ENCODE results near the gene BICD2.
"Not testable (repeated sequence)": the region's sequence is repeated elsewhere in the genome, so short reads cannot be mapped to it uniquely, and the experiment has no call there.

Gene BICD2

DNA sequence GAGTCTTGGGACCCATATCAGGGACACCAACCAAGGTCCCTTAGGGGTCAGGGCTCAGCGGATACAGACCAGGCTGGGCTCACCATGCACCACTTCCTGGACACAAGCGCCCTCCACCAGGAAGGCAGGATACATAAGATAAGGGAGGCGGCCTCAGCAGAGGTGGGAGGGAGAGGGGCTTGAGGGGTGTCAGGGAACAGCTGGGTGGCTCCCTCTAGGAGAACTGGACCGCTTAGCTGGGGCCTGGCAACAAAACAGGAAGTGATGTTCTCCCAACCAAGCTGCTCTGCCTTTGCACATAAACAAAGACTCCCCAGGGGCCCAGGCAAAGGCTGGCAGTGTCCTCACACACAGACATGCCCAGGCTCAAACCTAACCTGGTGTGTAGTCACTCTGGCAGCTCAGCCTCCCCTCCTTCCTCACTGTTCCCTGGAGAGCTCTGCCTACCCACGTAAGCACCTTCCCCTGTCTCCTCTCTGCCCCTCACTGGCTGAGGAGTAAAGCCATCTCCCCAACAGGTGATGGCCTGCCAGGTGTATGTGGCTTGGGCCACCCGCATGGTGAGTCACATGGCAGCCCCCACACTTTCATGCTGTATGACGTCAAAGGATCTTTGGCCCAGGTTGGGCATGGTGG lies 5.8 kb upstream of the BICD2 start:
- DNase-seq (ENCODE audit: low spot score): no peak

DNA sequence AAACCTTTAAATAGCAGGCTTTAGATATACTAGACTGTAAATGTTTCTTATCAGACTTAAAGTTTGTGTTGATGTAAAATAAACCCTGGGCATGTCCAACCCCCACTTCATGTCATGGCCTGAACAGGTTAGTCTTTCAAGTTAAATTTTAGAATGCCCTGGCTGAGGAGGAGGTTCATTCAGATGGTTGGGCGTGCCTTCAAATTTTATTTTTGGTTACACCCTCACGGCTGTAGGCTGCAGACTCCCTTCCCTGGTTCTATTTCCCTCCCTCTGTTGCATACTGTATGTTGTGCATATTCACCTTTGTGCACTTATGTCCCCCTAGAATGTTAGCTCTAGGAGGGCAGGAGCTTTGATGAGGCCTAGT lies 5.3 kb upstream of the BICD2 start:
- DNase-seq (ENCODE audit: low spot score): no peak

DNA sequence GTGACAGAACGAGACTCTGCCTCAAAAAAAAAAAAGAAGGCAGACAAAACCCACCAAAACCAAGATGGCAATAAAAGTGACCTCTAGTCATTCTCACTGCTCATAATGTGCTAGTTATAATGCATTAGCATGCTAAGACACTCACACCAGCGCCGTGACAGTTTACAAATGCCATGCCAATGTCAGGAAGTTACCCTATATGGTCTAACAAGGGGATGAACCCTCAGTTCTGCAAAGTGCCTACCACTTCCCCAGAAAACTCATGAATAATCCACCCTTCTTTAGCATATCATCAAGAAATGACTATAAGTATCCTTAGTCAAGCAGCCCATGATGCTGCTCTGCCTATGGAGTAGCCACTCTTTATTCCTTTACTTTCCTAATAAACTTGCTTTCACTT lies 4.7 kb upstream of the BICD2 start:
- DNase-seq (ENCODE audit: low spot score): no peak

DNA sequence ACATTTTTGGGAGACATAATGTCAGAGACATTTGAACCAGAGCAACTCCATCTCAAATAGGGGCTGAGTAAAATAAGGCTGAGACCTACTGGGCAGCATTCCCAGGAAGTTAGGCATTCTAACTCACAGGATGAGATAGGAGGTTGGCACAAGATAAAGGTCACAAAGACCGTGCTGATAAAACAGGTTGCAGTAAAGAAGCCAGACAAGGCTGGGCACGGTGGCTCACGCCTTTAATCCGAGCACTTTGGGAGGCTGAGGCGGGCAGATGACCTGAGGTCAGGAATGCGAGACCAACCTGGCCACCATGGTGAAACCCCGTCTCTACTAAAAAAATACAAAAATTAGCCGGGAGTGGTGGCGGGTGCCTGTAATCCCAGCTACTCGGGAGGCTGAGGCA lies 4.2 kb upstream of the BICD2 start:
- not testable (repeated sequence) for DNase-seq (ENCODE audit: low spot score)

DNA sequence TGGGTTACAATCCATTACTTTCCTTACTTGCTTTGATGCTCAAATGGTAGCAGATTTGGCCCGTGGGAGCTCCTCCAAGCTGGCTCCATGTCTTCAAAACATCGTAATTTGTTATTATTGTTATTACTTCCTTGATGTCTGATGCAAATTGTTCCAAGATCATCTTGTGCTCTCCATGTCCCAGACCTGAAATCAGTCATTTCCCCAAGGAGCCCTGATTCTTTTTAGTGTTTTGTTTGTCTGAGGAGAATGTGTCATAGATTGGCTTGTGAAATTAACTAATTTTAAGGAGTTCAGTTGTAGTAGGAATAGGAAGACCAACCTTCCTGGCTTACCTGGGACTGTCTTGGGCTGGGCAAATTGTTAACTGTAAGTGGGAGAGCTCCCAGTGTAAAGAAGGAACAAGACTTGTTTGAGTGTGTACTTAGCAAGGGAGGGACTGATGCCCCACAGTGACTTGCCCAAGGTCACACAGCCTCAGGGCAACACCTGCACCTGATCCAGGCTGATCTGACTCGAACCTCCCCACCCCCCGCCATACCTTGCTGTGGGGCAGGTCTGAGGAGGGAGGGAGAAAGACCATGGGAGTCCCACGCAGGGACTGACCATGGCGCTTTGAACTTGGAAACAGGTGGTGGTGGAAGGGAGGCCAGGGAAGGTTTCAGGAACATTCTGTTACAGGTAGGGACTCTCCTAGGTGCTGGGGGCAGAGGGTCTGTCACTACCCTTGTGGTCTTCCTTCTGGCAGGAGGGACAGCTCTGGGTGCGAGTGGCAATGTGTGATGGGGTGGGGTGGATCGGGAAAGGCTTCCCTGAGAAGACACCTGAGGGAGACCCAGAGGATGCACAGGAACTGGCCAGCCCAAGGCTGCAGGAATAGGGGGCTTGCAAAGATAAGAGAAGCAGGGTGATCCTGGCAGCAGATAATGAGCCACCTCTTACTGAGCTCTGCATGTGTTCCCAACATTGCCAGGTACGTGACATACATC lies 2.7 kb upstream of the BICD2 start:
- DNase-seq (ENCODE audit: low spot score): no peak

DNA sequence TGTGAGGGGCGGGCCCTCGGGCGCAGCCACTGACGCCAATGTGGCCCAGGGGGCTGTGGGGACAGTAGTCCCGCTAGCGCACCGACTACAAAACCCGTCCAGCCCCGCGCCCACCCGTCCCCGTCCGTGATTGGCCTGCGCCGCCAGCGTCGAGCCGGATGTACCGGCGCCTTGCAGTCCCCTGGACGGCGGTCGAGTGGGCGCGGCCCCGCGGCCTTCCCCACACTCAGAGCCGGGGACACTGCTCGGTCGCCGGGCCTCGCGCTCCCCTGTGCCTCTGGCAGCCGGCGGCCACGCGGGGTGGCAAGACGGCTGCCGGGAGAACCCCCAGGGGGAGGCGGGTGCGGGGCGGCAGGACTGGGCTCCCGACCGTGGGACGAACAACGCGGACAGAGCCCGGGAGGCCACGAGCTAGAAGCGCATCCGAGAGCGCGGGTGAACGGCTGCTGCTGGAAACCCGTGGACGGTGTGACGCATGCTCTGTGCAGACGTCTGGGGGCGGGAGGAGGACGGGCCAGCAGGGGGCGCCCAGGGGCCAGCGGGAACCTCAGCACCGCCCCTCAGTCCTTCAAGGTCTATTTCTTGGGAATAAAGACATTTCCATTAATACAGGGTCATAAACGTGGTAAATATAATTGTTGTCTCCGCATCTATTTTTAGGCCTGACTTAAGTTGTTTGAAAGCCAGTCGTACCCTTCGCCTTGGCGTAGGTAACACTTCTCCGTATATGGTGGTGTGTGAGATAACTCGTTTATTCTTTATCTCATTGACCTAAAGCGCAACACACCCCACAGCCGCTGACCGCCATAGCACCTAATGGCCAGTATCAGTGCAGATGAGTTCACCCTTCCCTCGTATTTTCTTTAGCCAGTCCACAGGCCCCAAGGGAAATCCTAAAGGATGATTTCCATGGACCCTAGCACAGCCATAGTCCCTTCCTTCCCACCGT lies 629 bp upstream of the BICD2 start:
- peak; percentile 98 for DNase-seq (ENCODE audit: low spot score)

DNA sequence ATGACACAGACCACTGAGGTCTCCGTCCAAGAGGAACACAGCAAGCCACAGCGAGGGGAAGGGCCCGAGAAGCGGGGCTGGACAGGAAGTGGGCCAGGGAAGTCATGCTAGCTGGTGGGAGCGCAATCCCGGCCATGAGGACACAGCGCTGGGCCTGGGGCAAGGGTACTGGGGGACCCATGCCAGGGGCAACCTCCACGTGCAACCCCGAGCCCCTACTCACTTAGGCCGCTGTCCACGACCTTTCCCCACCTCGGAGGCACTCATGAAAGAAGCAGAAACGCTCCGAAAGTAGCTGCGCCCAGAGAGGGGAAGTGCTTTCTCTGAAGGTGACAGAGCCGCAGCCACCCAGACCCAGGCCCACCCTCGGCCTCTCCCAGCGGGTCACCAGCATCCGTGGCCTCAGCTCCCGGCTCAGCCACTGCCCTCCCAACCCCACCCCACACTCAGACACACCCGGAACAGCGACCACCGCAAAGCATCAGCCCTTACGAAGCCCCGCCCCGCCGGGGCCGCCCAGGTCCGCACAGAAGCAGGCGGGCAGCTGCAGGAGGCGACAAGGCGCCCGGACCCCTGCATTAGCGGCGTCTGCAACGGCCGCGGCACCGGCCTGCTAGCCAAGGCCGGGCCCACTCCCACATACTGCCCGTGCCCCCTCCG lies 782 bp downstream of the BICD2 start:
- no peak for DNase-seq (ENCODE audit: low spot score)

DNA sequence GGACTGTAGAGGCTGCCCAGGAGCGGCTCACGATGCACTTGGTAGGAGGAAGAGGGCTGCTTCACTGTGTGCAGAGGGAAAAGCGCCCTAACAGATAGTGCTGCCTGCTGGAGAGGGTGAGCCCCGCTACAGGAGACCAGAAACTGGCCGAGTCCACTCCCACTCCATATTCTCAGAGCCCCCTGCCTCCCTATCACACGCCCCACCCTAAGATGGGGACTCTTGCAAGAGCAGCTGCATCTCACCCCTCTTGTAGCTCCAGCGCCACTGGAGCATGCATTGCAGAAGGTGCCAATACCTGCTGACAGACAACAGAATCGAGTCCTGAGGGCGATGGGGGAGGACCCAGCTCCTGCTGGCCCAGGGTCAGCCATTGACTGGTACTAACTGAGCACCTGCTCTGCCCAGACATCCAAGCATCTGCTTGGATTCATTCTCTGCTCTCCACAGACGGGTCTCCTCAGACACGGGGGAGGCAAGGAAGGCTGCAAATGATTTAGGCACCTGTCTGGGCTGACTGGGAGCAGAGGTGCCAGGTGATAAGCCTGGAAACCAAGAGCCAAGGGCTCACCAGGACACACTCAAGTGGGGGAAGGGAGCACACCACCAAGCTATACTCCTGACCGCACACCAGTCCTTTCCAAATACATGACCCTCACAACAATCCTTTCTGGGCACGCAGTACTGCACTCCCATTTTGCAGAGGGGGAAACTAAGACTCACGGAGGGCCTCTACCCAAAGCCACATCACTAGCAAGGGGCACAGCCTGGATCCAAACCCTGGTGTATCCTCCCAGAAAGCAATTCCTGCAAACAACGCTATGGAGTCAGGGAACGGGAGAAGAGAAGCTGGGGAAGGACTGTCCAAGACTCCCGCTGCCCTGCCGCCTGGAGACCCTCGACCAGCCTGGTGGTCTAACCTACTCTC lies 1.6 kb downstream of the BICD2 start:
- no peak for DNase-seq (ENCODE audit: low spot score)

DNA sequence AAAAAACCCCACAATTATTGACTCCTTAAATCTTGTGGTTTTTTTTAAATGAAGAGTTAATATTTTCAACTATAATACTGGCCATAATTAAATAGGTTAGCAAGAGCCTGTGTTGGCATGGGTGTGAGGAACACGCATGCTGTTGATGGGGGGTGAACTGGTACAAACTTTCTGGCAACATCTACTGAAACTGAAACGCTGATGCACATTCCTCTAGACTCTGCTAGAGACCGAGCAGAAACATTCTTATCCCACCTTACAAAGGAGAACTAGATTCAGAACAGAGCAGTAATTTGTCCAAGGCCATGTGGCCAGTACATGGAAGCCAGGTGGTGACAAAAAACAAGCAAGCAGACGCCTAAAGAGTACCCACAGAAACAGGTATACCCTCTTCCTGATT lies 2.4 kb downstream of the BICD2 start:
- DNase-seq (ENCODE audit: low spot score): no peak

DNA sequence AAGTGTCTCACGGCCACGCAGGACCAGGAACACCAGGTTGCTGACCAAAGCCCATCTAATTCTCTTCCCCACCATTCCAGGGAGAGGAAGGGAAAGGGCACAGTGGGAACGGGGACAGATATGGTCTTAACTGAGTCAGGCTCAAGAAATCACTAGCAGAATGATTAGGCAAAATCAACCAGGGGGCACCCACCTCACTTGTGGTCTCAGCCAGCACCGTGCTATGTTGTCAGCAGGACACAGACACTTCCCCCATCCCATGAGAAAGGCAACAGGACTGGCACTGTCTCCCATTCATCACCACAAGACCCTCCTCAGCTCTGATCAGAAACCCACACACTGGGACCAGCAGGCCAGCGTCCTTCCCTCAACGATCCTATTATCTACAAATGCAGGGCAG lies 2.9 kb downstream of the BICD2 start:
- DNase-seq (ENCODE audit: low spot score): no peak

DNA sequence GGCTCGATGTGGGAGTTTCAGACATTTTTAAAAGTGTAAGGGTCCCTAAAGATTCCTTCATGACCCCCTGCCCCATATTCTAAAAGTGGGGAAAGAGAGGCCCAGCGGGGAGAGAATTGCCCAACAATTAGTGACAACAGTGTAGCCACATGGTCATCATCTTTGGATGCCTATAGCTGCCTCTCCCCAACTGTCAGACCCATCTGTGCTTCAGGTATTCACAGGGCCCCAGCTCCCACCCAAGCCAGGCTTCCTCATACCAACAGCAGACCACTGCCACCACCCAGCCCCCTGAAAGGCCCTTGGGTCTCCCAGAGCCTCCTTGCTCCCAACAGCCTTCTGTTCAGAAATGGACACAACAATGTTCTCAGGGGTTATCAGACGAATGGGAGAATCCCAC lies 4.1 kb downstream of the BICD2 start:
- no peak for DNase-seq (ENCODE audit: low spot score)

DNA sequence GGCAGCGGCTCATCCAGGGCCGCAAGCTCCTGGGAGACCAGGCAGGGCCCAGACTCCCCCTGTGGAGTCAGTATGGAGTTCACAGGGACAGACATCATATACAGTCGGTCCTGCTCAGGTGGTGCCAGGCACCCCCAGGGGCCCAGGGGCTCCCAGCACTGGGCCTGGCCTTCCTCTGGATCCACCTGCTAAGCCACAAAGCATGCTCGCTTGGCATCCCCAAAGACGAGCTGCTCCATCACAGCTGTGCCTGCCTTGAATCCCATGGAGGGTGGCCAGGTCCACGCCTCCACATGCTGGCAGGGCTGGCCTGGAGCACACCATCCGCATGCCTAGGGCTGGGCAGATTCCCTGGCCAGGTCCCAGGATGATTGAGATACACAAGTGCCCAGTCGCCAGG lies 4.6 kb downstream of the BICD2 start:
- no peak for DNase-seq (ENCODE audit: low spot score)

DNA sequence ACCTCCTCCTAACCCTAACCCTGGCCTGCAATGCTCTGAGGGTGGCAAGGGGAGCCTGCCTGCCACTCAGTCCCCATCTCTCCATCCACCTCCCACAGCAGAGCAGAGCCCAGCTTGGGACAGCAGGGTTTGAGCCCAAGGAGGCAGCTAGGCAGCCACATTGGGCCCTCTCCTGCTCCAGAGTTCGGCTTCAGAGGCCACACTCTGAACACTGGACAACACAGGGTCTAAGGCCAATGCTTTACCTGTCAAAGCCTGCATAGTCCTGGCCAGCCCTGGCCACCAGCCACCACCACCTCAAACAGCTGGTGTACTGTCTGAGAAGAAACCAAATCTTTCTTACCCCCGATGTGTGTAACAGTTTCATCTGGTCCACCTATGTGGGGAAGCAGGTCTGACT lies 5.2 kb downstream of the BICD2 start:
- DNase-seq (ENCODE audit: low spot score): no peak

DNA sequence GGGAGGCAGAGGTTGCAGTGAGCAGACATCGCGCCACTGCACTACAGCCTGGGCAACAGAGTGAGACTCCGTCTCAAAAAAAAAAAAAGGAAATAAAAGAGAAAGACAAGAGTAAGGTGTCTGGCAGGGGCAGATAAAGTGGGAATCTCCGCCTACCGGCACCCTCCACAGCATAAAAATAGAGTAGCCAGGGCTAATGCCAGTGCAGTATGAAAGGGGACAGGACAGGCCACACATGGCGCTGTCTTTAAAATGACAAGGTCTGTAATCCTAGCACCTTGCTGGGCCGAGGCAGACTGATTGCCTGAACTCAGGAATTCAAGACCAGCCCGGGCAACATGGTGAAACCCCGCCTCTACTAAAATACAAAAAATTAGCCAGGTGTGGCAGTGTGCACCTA lies 7.8 kb downstream of the BICD2 start:
- no peak for DNase-seq (ENCODE audit: low spot score)

DNA sequence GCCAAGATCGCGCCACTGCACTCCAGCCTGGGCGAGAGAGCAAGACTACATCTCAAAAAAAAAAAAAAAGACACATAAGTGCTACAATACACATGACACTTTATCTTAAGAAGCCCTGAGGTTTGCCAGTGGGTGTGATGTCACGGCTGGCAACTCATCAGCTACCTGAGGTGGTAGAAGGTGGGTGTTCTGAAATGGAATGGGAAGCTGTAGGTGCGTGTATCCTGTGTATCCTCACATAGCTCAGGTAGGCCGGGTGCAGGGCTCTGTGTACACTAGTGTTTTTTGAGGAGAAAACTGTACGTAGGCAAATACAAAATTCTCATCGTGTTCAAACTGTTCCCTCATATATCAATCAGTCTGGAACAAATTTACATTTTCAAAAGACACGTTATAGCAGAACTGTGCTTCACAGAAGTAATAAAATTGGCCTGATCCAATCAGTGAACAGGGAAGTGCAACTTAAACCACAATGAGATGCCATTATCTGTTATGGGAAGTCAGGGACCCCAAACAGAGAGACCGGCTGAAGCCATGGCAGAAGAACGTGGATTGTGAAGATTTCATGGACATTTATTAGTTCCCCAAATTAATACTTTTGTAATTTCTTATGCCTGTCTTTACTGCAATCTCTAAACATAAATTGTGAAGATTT lies 10.4 kb downstream of the BICD2 start:
- DNase-seq (ENCODE audit: low spot score): no peak

DNA sequence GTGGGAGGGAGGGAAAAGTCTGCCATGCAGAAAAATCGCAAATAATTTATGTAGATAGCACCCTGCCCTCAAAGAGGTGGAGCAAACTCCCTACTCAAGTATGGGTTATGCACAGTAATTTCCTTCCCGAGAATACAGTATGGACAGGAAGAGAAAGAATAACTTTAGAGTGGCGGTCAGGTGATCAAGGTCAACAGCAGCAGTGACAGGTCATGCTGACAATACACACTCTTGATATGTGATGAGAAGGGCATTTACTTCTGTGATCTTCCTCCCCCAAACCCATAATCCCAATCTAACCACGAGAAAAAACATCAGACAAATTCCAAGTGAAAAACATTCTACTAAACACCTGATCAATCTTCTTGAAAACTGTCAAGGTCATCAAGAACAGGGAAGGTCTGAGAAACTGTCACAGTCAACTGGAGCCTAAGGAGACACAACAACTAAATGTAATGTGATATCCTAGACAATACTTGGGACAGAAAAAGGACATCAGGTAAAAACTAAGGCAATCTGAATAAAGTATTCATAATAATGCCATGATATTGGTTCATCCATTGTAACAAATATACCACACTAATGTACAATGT lies 11.7 kb downstream of the BICD2 start:
- DNase-seq (ENCODE audit: low spot score): no peak

DNA sequence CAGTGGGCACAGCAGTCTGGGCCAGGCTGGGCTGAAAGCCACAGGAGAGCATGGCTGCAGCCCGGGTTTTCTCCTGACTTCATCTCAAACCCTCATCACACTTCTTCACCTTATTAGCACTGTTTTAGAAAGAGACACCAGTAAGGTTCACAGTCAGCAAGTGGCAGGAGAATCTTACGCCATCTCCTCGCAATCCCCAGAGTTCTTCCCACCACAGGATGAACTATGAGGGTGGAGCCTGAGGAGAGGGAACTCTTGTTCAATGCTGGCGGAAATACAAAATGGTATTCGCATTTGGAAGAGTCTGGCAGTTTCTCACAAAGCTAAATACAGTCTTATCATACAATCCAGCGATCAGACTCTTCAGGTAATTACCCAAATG lies 14.7 kb downstream of the BICD2 start:
- DNase-seq (ENCODE audit: low spot score): no peak

DNA sequence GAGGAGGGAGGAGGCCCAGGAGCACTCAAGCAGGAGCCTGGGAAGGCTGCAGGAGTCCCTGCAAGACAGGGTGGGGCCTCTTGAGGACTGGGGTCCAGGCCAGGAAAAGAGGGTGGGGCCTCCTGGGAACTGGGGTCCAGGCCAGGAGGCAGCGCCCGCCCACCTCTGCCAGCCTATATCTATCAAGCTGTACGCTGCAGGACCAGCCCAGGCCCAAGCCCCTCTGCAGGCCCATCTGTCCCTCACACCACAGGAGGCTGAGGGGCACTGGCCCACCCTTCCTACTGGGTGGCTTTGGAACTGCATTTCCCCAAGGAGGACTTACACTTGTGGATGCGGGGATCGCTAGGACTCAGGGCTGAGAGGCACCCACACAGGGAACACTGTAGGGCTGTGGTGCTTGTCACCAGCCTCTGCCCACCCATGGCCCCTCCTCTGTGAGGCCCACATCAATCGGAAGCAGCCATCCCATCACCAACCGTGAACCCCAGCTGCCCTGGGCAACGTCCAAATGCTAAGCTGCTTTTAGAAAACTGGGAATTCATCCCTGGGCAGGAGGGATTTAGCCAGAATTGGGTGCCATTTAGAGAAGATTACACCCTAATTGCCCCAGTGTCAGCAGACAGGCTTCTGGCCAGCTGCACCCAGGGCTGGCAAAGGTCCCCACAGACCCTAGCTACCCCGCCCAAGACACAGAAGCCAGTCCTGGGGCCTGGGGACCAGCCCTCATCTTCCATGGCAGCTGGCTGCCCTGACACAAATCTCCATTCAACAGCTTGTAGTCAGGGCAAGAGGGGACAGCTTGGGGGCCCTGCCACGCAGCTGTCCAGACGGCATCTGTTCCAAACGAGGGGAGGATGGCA lies 15.3 kb downstream of the BICD2 start:
- DNase-seq (ENCODE audit: low spot score): no peak

DNA sequence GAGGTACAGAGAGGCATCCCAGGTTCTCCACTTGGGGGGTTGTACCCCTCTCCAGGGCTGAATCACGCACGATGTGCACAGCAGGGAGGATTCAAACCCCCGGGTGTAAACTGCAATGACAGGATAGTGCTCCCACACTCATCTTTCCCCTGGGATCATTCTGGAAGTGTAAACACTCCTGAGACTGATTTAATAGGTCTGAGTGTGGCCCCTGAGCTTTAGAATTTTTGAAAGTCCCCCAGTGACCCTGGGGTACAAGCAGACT lies 16.5 kb downstream of the BICD2 start:
- DNase-seq (ENCODE audit: low spot score): no peak

Measured in CD4-positive, alpha-beta T cell treated with Interleukin-6 at 100 ng/mL for 8 hours (primary cell).